Stimulated activated naive CD4-positive, alpha-beta T cell (primary cell): ENCODE results near the gene DCC.

Experiments used
- DNase-seq, 6 experiments: peaks; one replicate each; lab custom pipeline; 2025; lab: John Stamatoyannopoulos, UW

Gene DCC

DNA sequence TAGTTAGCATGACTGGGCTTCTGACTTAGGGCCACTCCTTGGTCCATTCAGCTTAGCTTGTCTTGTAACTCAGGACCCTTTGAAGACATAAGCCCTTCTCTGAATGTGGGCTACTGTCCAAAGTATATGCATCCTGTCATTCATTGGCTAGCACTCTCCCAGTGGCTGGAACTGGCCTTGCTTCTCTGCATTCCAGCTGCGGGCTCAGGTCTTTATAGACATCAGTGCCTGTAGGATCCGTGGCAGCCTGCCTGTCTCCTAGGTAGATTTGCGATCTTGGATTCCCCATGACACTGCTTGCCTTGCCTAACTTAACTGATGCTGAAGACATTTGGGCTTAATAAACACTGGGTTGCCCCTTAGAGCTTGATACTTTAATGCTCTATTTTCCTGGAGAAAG is 170.1 kb downstream of the DCC start:
- no peak for DNase-seq

DNA sequence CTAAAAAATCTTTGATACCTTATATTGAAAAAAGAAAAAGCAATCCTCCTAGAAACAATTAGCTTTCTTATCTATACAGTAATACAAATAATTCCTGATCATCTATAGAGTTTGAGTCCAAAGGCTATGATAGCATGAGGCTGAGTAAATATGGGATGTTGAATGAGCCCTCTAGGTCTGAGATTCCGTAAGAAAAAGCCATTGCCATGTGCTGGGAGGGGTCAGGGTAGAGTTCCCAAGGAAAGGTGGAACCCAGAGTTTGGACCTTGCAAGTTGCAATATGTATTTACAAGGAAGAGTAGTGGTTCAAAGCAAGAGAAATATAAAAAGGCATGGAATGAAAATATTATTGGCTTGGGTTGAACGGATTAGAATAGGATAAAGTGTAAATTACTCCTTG is 178.1 kb downstream of the DCC start:
- DNase-seq = no peak

DNA sequence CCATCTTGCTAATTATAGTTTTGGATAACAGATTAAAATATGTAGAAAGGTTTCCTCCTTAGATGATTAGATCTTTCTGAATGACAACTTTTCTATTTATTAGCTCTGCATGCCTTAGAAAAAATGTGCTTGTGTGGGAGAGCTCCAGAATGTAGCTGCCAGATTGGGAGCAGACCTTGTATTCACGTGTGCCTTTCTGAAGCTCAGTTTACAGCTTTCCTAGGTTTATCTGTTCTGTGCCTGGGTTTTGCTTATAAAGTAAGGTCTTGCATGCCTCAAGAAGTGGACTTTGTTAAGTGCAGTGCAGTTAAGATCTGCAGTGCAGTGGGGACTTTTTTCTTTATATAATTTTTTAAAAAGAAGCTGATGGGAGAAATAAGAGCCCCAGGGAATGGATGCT is 179.0 kb downstream of the DCC start:
- no peak for DNase-seq

DNA sequence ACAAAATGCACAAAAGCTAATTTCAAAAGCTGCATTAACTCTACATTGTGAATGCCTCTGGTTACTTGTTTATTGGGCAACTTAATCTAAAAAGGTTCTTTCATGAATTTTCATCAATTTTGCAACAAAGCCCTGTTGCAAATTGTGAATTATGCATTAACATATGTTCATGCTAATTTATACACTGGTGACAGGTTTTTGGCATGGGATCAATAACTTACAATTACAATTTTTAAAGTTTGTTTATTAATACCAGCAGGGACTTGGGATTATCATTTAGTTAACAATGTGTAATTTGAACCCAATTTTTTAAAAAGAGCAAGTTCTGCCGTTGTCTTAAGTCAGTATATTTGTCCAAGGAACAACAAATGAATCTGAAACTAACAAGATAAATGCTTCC is 183.6 kb downstream of the DCC start:
- no peak for DNase-seq

DNA sequence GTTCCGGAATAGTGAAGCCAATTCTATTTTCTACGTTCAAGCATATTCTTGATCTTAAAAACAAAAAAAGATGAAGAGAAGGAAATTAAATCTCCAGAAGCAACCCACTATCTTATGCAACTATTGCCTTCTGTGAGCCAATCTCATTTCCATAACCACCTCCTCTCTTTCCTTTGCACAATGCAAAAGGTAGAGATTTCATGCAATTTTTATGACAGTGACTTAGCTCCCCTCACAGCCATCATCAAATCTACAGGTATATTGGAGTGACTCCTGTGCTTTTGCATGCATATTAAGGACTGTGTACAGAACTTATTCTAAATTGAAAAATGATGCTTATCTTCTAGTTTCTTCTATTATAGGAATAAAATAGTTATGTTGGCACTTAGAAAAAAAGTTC is 191.8 kb downstream of the DCC start:
- DNase-seq = no peak

DNA sequence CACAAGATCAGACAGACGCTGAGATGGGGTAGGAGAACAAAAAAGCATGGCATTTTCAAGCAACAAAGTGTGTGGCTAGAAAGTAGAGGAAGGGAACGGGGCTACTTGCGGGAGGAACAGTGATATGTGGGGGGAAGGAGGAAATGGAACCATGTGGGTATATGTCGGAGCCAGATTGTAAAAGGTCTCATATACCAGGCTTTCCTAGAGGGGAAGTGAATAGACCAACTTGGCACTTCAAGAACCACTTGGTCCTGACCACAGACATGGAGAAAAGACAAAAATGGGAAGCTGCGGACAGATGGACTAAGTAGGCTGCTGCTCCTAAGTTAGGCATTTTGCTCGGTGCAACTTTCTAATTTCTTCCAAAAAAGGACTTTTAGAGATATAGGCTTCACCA is 196.0 kb downstream of the DCC start:
- DNase-seq = no peak

DNA sequence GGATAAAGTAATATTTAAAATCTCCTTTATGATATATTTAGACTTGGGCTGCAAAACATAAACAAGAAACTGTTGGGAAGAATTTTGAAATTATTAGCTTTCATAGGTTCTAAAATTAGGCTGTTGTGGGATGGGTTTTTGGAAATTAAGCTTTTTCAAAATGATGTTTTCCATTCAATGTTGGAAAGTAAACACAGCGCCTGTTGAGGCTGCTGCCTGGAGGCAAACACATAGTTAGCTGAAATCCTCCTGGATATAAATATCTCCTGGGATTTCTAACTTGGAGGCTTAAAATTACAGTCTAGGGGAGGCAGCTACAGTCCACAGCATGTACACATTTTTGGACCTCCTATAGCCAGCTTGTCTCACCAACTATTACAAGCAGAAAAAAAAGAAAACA is 197.3 kb downstream of the DCC start:
- no peak for DNase-seq

DNA sequence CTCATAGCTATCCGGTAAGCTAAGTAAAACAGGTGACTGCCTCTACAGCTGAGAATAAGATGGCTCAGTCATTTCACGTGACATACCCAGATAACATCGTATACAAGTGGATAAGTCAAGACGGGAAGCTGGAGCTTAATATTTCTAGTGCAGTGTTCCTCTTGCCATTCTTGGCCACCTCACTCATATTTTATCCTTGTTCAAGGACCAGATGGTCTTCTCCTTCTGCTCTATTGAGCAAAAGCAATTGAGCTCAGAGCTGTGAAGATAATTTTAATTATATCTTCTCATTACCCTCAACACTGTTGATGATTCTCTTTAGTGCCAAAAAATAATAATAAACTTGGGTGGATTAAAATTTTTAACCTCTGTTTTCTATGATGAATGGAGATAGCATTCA is 201.1 kb downstream of the DCC start:
- DNase-seq = no peak

DNA sequence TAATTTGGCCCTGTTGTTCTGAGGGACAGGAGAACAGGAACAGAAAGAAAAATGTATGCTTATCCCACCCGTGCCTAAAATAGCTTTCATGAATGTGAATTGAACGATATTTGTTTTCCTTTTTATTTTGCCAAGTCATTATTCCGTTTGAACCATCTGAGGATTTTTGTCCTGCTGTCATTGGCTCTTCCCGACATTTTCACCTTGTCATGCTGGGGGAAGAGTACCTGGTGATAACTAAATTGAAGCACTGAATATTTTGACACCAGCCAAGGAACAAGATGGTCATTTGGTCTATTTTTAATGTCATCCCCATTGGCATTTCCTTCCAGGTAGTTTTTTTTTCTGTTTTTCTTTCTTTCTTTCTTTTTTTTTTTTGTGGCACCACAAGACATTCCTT is 204.1 kb downstream of the DCC start:
- no peak for DNase-seq

DNA sequence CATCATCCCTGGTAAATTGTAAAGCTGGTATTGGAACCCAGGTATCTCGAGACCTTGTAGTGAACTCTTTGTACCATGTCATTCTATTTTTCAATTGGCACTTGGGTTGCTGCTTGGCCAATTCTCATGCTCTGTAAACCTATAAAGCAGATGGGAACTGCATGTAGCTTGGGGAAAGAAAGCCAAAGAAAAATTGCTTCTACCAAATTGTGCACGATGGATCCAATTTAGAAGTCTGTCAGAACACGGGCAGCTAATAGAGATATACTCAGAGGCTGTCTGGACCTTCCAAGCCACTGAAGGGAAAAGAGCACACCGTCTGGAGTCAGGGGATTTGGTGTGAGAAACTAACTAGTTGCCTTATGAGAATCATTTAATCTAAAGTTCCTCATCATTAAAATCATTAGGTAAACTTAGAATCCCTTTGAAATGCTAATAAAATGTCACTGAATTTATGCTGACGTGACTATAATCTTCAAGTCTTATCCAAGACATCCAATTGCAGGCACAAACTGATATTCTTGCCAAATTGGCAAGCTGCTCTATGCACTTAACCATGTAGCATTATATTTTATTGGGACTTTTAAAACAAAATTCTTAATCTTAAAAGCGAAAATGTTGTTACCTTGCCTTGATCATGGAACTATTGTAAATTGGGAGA is 206.8 kb downstream of the DCC start:
- no peak for DNase-seq

DNA sequence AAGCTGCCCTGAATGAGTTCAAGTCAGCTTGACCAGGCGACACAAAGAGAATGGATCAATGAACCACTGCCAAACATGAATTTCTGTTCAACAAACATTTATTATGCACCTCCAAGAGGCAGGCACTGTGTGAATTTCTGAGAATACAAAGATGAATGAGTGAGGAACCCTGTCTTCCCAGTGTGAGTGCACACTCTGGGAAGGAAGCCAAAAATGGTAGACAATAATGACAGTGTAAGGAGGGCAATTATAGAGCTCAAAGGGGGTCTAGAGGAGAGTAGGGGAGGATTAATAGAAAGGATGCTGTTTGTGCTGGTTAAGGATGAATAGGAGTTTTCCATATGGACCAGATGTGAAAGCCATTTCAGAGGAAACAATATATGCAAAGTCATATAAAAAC is 213.4 kb downstream of the DCC start:
- DNase-seq = no peak

DNA sequence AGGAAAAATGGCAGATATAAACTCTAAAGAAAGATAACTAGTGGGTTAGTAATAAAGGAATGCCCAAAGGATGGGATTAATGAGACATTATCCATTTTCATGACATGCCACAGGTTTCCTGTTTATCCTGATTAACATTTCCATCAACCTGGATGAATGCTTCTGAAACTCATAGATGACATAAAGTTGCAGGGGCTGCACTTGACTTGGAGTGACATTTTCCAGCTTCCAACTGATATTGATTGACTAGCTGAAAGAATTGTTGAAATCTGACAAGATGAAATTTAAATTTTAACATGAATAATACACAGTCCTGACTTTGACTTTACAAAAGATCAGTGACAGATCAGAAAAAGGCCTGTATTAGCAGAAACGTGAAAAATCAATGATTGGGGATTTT is 214.2 kb downstream of the DCC start:
- no peak for DNase-seq

DNA sequence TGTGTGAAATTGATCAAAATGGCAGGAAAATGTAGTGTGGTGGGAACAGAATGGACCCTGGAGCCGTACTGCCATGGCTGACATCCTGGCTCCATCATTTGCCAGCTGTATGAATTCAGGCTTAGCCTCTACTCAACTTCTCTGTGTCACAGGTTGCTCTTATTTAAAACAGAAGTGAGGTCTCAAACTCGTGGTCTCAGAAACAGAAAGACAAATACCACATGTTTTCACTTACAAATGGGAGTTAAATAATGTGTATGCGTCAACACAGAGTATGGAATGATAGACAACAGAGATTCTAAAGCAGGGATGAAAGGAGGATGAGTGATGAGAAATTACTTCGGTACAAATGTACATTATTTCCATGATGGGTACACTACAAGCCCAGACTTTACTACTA is 227.4 kb downstream of the DCC start:
- no peak for DNase-seq

DNA sequence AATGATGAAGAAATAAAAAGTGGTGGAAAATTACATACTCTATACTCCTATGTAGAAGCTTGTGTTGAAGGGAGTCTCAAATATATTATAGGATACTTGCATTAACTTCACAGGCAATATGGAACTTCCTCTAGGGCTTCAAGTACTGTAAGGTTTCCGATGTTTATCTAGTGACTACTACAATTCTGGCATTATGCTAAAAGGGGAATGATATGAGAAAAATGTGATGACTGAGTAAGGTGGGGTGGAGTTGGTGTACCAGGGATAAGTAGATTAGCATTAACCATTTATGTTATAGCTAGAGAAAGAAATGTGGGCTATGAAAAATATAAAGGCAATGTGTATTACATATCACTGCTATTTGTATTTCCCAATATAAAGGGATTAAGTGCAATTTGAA is 229.5 kb downstream of the DCC start:
- DNase-seq = no peak

DNA sequence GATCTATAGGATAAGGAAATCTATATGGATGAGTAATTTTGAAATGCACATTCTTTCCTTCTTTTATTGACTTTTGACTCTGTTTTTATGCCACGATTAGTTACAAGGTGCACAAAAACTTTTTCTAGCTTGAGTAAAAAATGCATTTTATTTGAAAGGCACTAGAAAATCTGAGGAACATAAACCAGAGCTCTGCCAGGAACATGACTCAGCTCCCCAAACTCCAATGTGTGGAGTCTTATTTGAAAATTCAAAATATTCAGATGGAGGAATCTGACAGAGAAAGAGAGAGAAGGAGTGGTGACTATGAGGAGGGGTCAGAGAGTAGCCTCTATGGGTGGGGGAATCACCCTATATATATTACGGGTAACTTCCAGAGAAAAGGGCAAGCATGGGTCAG is 231.0 kb downstream of the DCC start:
- no peak for DNase-seq

DNA sequence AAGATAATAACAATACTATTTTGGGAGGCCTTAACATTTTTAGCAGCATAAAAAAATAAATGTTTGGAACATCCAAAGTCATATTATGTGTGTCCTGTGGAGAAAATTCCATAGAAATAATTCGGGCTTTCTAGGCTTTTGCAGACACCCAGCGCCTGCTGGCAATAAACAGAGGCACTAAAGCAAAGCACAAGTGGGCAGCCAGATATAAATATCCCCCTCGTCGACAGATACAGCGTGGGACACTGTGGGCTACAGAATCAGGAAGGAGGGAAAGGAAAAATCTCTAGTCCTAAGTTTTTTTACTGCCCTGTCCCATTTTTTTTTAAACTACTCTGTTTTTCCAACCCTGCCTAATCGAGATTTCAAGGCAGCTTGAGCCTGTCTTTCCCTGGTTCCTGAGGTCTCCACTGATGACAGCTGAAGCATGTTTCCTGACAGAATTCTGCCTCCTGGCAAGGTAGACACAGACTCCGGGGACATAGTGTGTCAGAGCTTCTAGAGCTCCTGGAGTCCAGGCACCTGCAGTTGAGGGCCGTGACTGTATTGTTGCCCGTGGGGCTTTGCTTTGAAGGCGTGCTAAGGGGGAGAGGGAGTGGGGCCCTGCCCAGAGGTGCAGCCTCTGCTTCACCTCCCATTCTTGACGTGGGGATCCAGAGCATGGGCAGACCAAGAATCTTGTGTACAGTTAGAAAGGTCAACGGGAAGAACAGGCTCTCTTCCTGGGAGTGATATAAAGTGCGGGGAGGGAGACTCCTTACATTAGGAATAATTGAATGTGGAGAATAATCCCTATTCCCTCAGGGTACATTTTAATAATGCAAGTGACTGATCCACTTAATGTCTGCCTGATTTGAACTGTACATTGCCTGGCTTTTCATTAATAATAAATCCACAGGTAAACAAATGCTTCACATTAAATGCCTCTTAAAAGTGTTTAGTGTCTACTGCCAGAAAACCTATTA is 232.3 kb downstream of the DCC start:
- no peak for DNase-seq

DNA sequence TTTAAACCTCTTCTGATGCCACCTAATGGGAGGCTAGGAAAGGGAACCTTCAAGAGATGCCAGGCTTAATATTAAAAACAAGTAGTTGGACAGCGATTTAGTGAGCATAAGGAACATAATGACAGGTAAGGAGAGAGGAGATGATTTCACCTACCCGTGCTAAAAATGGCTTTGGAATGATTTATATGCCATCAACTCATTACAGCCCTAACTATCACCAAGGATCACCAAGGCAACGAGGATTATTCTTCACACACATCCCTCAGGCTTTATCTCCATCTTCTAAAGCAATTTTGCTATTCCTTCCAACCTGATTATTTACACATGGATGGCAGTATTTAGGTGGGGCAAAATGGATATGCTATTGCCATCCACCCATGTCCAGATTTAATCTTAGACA is 237.8 kb downstream of the DCC start:
- no peak for DNase-seq

DNA sequence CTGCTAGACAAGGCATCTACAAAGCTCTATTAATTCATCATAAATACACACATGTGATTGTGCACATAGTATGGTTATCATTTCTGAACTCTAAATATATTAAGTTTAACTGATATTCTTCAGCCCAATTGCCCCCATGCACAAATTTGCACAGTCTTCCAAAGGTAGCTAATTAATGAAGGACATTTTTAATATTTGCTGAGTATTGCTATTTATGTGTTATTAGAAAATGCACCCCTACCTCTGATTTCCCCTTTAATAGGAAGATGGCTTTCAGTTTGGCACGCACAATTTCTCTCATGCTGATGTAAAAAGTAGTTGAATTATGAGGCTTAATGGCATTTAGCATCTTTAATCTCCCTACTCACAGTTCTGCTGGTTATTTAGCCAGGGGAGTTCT is 242.1 kb downstream of the DCC start:
- DNase-seq = no peak

DNA sequence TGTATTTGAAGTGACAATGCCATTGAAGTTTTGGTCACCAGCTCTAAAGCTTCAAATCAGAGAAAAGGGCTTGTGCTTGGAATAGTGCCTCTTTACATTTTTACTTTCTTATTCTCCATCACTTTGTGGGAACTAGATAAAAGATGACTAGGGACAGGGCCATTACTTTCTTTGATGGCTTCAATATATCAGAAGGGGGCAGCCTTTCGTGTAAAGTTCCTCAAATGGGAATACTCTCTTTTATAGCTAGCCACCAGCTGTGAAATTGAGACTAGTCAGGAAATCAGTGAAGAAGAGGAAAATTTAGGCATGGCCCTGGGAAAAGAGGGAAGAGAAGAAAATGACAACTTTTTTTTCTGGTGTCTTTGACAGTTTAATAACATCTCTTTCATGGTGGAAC is 242.5 kb downstream of the DCC start:
- DNase-seq = no peak

DNA sequence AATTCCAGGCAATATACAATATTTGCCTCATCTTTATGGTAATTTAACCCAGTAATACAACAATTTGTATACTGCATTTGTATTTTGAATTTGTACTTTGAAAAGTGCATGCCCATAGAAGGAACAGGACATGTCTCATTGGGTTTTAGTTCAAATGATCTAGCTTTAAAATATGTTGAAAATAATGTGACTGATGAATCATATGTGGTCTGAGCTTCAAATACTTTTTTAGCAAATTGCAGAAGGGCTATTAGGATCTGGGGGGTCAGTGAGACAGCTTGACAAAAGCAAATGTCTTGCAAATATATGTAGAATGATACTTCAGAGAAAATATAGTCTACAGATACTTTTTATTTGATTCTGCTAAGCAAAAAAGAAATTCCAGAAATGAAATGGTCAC is 248.9 kb downstream of the DCC start:
- DNase-seq = no peak

DNA sequence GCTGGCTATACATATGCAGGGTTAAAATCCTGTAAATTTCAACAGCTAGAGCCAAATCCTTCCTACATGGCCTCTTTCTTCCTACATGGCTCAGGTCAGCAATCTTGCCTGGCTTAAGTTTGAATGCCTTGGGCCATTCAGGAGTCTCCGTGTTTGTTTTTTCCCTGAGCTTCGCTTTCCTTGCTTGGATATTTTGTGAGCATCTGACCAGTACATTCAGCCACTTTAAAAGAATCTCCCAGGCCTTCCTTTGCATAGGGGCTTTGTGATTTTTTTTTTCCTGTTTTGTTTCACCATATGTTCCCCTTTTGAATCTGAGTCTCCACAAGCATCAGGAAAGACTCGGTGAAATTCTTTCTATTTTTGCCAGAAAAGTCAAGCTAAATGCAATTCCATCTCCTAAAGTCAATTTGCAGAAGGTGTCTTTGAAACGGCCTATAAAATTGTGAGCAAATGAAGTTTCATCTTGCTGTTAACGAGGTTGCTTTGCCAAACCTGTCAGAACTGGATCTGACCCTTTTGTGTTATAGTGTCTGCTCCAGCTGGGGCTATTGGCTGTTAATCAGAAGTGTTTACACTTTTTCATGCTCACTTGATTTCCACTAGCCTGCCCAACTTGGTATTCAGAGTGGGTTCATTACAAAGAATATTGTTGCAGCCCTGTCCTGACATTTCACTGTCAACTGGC is 256.9 kb downstream of the DCC start:
- DNase-seq = no peak

DNA sequence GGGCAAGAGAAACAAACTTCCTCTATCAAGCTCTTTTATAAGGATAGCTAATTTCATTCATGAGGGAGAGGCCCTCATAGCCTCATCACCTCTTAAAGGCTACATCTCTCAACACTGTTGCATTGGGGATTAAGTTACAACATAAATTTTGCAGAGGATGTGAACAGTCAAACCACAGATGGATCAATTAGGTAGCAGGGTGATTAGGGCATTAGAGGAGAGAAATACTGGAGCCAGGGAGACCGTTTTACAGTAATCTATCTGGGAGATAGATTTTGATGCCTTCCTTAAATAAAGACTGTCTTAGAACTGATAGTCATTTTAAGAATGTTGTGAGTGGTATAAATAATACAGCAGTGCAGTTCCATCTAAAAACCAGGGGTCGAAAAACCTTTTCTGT is 258.9 kb downstream of the DCC start:
- DNase-seq = no peak

DNA sequence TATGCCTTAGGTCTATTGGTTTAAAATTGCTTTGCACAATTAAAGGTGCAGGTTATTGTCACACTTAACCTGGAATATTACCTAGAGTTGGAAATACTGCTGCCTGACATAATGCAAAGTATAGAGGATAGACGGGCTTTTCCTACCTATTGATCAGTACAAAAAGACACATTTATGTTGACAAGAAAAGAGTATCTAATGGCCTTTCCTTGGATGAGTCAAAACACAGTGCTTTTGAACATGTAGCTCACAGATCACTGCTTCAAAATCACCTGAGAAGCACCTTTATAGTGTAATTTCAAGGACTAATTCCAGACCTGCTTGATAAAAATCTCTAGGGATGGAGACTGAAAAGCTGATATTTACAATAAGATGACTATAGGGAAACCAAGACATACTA is 262.8 kb downstream of the DCC start:
- no peak for DNase-seq
